OCI-LY7 (cell line): ENCODE data around the gene AHSP. TPM values are rescaled to one million over a fixed set of nuclear protein-coding genes. Genes with fewer than 3 reads are reported as not detected.

Experiments used
- BruUV-seq: library from RNA; stranded (reverse); fragments of 400-500 nt; replicated peaks from 2 replicates; lab custom pipeline; 2021; lab: Mats Ljungman, UMichigan
- CTCF ChIA-PET: fragments of 300-600 bp; sonication (Branson Sonifier 250); formaldehyde crosslinking; loops from one replicate; lab custom pipeline; 2022; ENCODE audit warnings: antibody characterized with exemption; ENCODE audit not compliant: unreplicated experiment; lab: Charles Lee
- POLR2A ChIA-PET: fragments of 300-600 bp; sonication (Branson Sonifier 250); formaldehyde crosslinking; loops from one replicate; lab custom pipeline; 2022; ENCODE audit warnings: antibody characterized with exemption; lab: Charles Lee
- DNase-seq: peaks from one replicate; pipeline ENCODE4 v3.0.0-alpha.2; 2015; ENCODE audit warnings: low spot score
- H2AFZ ChIP-seq: fragments of 200-600 bp; sonication (generic), shearing (Covaris generic); 2 replicates; pipeline ENCODE4 v1.6.1; 2014; ENCODE audit warnings: mild to moderate bottlenecking, antibody characterized with exemption, low read length, moderate library complexity
- H3K27ac ChIP-seq: fragments of 200-600 bp; sonication (generic); 2 replicates; pipeline ENCODE4 v1.5.1; 2014; ENCODE audit warnings: mixed run types, low read depth, mild to moderate bottlenecking, moderate library complexity, low read length, inconsistent platforms; ENCODE audit not compliant: poor library complexity, severe bottlenecking
- H3K36me3 ChIP-seq: fragments of 200-600 bp; sonication (generic); 2 replicates; pipeline ENCODE4 v1.6.1; 2014; ENCODE audit warnings: mild to moderate bottlenecking, antibody characterized with exemption, low read length, moderate library complexity, mixed read lengths; ENCODE audit not compliant: insufficient read depth
- H3K4me1 ChIP-seq: fragments of 200-600 bp; sonication (generic); 2 replicates; pipeline ENCODE4 v1.5.1; 2014; ENCODE audit warnings: mild to moderate bottlenecking, low read length; ENCODE audit not compliant: insufficient read depth, poor library complexity, severe bottlenecking
- H3K4me2 ChIP-seq: fragments of 200-600 bp; sonication (generic); 2 replicates; pipeline ENCODE4 v1.6.1; 2014; ENCODE audit warnings: mild to moderate bottlenecking, low read length
- H3K4me3 ChIP-seq: fragments of 200-600 bp; sonication (generic); 2 replicates; pipeline ENCODE4 v1.5.1; 2014; ENCODE audit warnings: mild to moderate bottlenecking, low read depth, low read length; ENCODE audit not compliant: poor library complexity, severe bottlenecking
- H3K79me2 ChIP-seq: fragments of 200-600 bp; sonication (generic); 2 replicates; pipeline ENCODE4 v1.6.1; 2016; ENCODE audit warnings: low read depth, mild to moderate bottlenecking, low read length, moderate library complexity, mixed read lengths; ENCODE audit not compliant: insufficient read depth
- H3K9me2 ChIP-seq: fragments of 200-600 bp; sonication (generic); 2 replicates; pipeline ENCODE4 v1.6.1; 2016; ENCODE audit warnings: mild to moderate bottlenecking, low read length, mixed read lengths; ENCODE audit not compliant: insufficient read depth
- H3K9me3 ChIP-seq: fragments of 200-600 bp; sonication (generic); 2 replicates; pipeline ENCODE4 v1.6.1; 2014; ENCODE audit warnings: mild to moderate bottlenecking, mixed run types, low read length, mixed read lengths
- H4K20me1 ChIP-seq: fragments of 200-600 bp; sonication (generic); 2 replicates; pipeline ENCODE4 v1.6.1; 2014; ENCODE audit warnings: mild to moderate bottlenecking, antibody characterized with exemption, low read length, moderate library complexity, mixed read lengths; ENCODE audit not compliant: insufficient read depth
- CTCF ChIP-seq: fragments of 200-600 bp; sonication (generic); conservative IDR thresholded peaks from 2 replicates; pipeline ENCODE4 v1.5.1; 2014; ENCODE audit warnings: mild to moderate bottlenecking, antibody characterized with exemption, low read length, moderate library complexity, mixed read lengths
- EZH2phosphoT487 ChIP-seq: fragments of 200-600 bp; sonication (generic); IDR thresholded peaks from 2 replicates; pipeline ENCODE4 v1.6.1; 2018; ENCODE audit warnings: low read depth, borderline replicate concordance, mild to moderate bottlenecking, mixed run types, antibody characterized with exemption, low read length, moderate library complexity, mixed read lengths
- intact Hi-C: fragments of 100-400 bp; cut with micrococcal nuclease; formaldehyde crosslinking; loops from one replicate; pipeline ENCODE4 v1.10.0; 2022; ENCODE audit not compliant: unreplicated experiment
- total RNA-seq, 2 experiments: library from RNA; depleted of rRNA in 1 of 2; stranded (reverse); fragments of >200 nt in 1 of 2; shearing (Covaris generic) in 1 of 2; gene quantifications; 2 replicates each; pipeline ENCODE4 v1.2.3, GENCODE V29; 2014 to 2022

Gene AHSP
- total RNA-seq, 2 experiments from 2014 or later: not detected

GRCh38 chr16:31529937-31530312 is 2.2 kb downstream of the AHSP start:
- no TSS peak for BruUV-seq

GRCh38 chr16:31530405-31530804 is 2.7 kb downstream of the AHSP start:
- DNase-seq: no peak

More at GRCh38 chr16:31529937-31530312, 2.2 kb downstream of the AHSP start:
- H3K9me2 ChIP-seq: no peaks in the 10 kb centered on the region
- intact Hi-C loops: no loop called here
- no peak overlapping the region for H3K4me2 ChIP-seq
- ChIA-PET POLR2A (interaction anchor here (0.6 kb wide), 2 partner anchors 92 to 181 kb away, joined by 3 to 4 read pairs; no protein-coding TSS in a partner anchor), CTCF (no interaction called here)
- no peak overlapping the region for H3K4me3 ChIP-seq
- no peaks in the 10 kb centered on the region for H3K79me2 ChIP-seq
- no peaks in the 10 kb centered on the region for H3K4me1 ChIP-seq
- TF ChIP-seq EZH2phosphoT487 (no peak), CTCF (no peak)
- no peak overlapping the region for H3K27ac ChIP-seq
- H3K9me3 ChIP-seq: no peaks in the 10 kb centered on the region
- H3K36me3 ChIP-seq: no peaks in the 10 kb centered on the region
- DNase-seq: no peak
- no peak overlapping the region for H2AFZ ChIP-seq
- no peaks in the 10 kb centered on the region for H4K20me1 ChIP-seq

More at GRCh38 chr16:31530405-31530804, 2.7 kb downstream of the AHSP start:
- Histone ChIP-seq H2AFZ (no peak overlapping the region), H4K20me1 (no peaks in the 10 kb centered on the region), H3K4me3 (no peak overlapping the region), H3K9me2 (no peaks in the 10 kb centered on the region), H3K9me3 (no peaks in the 10 kb centered on the region), H3K36me3 (no peaks in the 10 kb centered on the region), H3K4me2 (no peak overlapping the region), H3K79me2 (no peaks in the 10 kb centered on the region), H3K27ac (no peak overlapping the region), H3K4me1 (no peaks in the 10 kb centered on the region)
- intact Hi-C loops: no loop called here
- POLR2A ChIA-PET: interaction anchor here (0.6 kb wide), 2 partner anchors 93 to 181 kb away, joined by 3 to 4 read pairs; no protein-coding TSS in a partner anchor
- CTCF ChIA-PET: no interaction called here
- no TSS peak for BruUV-seq
- TF ChIP-seq CTCF (no peak), EZH2phosphoT487 (no peak)
